Common myeloid progenitor, CD34-positive (primary cell): ENCODE data around the gene RDH14.

Experiments
- CTCF ChIA-PET: fragments of 350-600 bp; sonication (Branson Sonifier 250); formaldehyde crosslinking; loops from one replicate; lab custom pipeline; 2021; ENCODE audit warnings: antibody characterized with exemption; lab: Charles Lee
- POLR2A ChIA-PET: fragments of 350-600 bp; sonication (Branson Sonifier 250); formaldehyde crosslinking; loops from one replicate; lab custom pipeline; 2021; ENCODE audit warnings: antibody characterized with exemption; lab: Charles Lee
- DNase-seq, 3 donors: peaks; one replicate each; pipeline versions ENCODE4 v3.0.0 to v3.0.0-alpha.2; 2013
- H3K27ac ChIP-seq, 2 experiments: 1 replicate in 1 of 2; 2 replicates in 1 of 2; pipeline ENCODE4 v1.7.0; 2013; ENCODE audit warnings: inconsistent platforms in 2 of 2, low read length in 2 of 2, mild to moderate bottlenecking in 2 of 2, low read depth in 1 of 2, moderate library complexity in 1 of 2; ENCODE audit not compliant: severe bottlenecking in 2 of 2, insufficient read depth in 1 of 2, poor library complexity in 1 of 2
- H3K27me3 ChIP-seq, 5 experiments: replicated peaks in 2 of 5; 1 replicate in 3 of 5; 2 replicates in 2 of 5; pipeline versions ENCODE4 v1.6.1 to v1.7.0; 2013; ENCODE audit warnings: low read length in 4 of 5, mild to moderate bottlenecking in 2 of 5, moderate library complexity in 2 of 5, inconsistent platforms in 1 of 5; ENCODE audit not compliant: insufficient read depth in 5 of 5, control insufficient read depth in 4 of 5
- H3K36me3 ChIP-seq, 4 experiments: 1 replicate in 2 of 4; 2 replicates in 2 of 4; pipeline versions ENCODE4 v1.6.1 to v1.7.0; 2013; ENCODE audit warnings: low read length in 3 of 4, control low read depth in 1 of 4, mild to moderate bottlenecking in 1 of 4; ENCODE audit not compliant: control insufficient read depth in 4 of 4, insufficient read depth in 4 of 4
- H3K4me1 ChIP-seq, 4 experiments: 1 replicate in 3 of 4; 2 replicates in 1 of 4; pipeline versions ENCODE4 v1.6.1 to v1.7.1; 2013; ENCODE audit warnings: low read length in 3 of 4, mild to moderate bottlenecking in 3 of 4, control low read depth in 1 of 4, inconsistent platforms in 1 of 4, moderate library complexity in 1 of 4; ENCODE audit not compliant: control insufficient read depth in 4 of 4, insufficient read depth in 4 of 4; ENCODE audit errors: control extremely low read depth in 1 of 4
- H3K4me3 ChIP-seq, 7 experiments: 1 replicate in 4 of 7; 2 replicates in 3 of 7; pipeline versions ENCODE4 v1.5.1 to v1.7.0; 2013; ENCODE audit warnings: mild to moderate bottlenecking in 7 of 7, low read length in 6 of 7, moderate library complexity in 6 of 7, inconsistent platforms in 2 of 7, low read depth in 2 of 7, control low read depth in 1 of 7; ENCODE audit not compliant: insufficient read depth in 4 of 7, control insufficient read depth in 1 of 7; ENCODE audit errors: extremely low read depth in 1 of 7
- H3K9me3 ChIP-seq, 5 experiments: 1 replicate in 4 of 5; 2 replicates in 1 of 5; pipeline versions ENCODE4 v1.6.1 to v1.7.1; 2013; ENCODE audit warnings: low read length in 4 of 5, mild to moderate bottlenecking in 2 of 5, inconsistent platforms in 1 of 5, low read depth in 1 of 5, moderate library complexity in 1 of 5; ENCODE audit not compliant: control insufficient read depth in 4 of 5, insufficient read depth in 2 of 5; ENCODE audit errors: control extremely low read depth in 1 of 5
- WGBS: methylation state at CpG from one replicate; pipeline ENCODE4 v1.1.5; 2013; ENCODE audit not compliant: insufficient coverage; 5-methylcytosine and 5-hydroxymethylcytosine counted together

The RDH14 gene

DNA sequence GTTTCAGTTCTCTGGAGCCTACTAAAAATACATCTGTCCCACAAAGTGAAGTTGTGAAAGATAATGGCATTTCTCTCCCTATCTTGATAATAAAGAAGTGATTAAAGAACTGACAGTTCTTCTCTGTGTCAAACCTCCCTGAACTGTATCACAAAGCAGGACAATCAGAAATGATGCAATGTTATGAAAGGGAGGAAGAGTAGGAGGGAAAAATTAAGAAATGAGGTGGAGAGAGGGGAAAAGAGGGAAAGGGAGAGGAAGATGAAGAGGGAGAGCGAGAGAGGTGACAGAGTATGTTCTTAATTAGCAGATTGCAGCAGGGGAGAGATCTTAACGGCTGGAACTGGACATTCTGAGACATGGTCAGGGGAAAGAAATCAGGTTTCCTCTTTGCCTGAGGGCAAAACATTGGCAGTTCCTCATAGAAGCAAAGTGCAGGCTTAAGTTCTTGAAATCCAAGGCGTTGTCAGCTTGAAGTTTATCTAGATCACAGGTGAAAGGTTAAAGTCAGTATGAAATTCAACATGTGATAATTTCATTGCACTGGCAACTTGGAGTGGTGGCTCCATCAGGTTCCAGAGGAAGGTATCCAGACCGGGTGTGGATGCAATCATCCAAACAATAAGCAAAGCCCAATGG, 54.6 kb downstream of the RDH14 start:
- DNase-seq: no peak
- H3K27ac ChIP-seq: no peak overlapping the region
- H3K4me3 ChIP-seq: no peak overlapping the region
- 82% methylated on average over 3 of the region's 4 CpGs for WGBS
- POLR2A ChIA-PET: no interaction called here
- H3K4me1 ChIP-seq: no peaks in the 10 kb centered on the region
- H3K9me3 ChIP-seq: no peaks in the 10 kb centered on the region
- H3K36me3 ChIP-seq: no peaks in the 10 kb centered on the region
- peaks cover 0 to 8% (median 0%) of the 10 kb centered on the region in 5 experiments for H3K27me3 ChIP-seq
- CTCF ChIA-PET: no interaction called here
